ENCODE data around the gene NLK.
"Not testable (repeated sequence)": the region's sequence is repeated elsewhere in the genome, so short reads cannot be mapped to it uniquely, and the experiment has no call there.

Gene NLK

DNA sequence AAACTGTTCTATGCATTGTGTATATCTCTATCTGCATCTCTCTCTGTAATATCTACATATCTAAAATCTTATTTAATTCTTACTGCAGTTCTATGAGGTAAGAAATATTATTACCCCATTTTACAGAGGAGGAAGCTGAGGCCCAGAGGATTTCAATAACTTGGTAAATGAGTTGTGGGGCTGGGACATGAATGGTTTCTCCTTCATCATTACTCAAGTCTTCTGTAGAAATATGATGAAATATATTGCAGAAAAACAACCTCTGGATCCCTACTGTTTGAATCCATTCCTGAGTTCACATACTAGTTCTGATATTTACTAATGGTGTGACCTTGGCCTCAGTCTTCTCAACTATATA, 45.5 kb upstream of the NLK start:
- TF ChIP-seq, protein P1, sequence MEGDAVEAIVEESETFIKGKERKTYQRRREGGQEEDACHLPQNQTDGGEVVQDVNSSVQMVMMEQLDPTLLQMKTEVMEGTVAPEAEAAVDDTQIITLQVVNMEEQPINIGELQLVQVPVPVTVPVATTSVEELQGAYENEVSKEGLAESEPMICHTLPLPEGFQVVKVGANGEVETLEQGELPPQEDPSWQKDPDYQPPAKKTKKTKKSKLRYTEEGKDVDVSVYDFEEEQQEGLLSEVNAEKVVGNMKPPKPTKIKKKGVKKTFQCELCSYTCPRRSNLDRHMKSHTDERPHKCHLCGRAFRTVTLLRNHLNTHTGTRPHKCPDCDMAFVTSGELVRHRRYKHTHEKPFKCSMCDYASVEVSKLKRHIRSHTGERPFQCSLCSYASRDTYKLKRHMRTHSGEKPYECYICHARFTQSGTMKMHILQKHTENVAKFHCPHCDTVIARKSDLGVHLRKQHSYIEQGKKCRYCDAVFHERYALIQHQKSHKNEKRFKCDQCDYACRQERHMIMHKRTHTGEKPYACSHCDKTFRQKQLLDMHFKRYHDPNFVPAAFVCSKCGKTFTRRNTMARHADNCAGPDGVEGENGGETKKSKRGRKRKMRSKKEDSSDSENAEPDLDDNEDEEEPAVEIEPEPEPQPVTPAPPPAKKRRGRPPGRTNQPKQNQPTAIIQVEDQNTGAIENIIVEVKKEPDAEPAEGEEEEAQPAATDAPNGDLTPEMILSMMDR (conservative IDR thresholded peaks at IDR 0.05; ENCODE audit: low read depth), result no peak
- POLR2A ChIA-PET (ENCODE audit: low non-redundant PET), result no interaction called here
- DNase-seq (ENCODE audit: low spot score), result no peak
- H3K27ac ChIP-seq, result no peak overlapping the region
- CTCF ChIA-PET, result no interaction called here

DNA sequence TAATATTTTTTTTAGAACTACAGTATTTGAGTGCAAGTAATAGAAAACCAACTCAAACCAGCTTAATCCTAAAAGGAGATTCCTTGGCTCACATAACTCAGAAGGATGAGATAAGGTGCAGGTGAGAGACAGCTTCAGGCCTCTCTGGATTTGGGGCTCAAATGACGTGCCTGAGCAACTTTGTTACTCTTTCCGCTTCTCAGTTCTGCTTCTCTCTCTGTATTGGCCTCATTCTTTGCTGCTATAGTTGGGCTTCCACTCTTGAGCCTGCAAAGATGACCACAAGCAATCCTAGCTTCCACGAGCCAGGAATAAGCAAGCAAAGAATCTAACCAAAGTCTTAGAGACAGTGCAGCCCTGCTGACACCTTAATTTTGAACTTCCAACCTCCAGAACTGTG, 45.0 kb upstream of the NLK start:
- ChIA-PET POLR2A (ENCODE audit: low non-redundant PET) (no interaction called here), CTCF (interaction anchor here (0.7 kb wide), 1 partner anchor 255 kb away, joined by 3 read pairs; no protein-coding TSS in a partner anchor)
- no peak for DNase-seq (ENCODE audit: low spot score)
- no peak overlapping the region for H3K27ac ChIP-seq
- TF ChIP-seq, protein P1 (conservative IDR thresholded peaks at IDR 0.05; ENCODE audit: low read depth), result no peak

DNA sequence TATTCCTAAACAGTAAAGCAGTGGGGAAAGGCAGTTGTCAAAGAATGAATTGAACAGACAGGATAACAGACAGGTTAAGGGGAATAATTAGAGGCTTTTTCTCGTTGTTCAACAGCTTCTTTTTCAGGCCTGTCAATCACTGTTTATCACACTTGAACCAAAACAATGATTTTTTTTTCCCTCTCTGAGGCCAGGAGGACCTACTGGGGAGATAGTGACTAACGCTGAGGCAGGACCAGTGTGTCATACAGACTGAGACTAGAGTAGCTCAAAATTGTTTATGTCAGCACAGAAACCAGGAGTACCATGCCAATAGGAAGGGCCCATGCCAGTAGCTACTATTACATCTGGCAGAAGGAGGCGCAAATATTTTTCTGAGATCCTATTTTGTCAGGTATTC, 41.3 kb upstream of the NLK start:
- POLR2A ChIA-PET (ENCODE audit: low non-redundant PET), result no interaction called here
- CTCF ChIA-PET, result interaction anchor here (1.0 kb wide), 1 partner anchor 7 kb away, joined by 3 read pairs; no protein-coding TSS in a partner anchor
- TF ChIP-seq, protein P1 (conservative IDR thresholded peaks at IDR 0.05; ENCODE audit: low read depth), result no peak
- DNase-seq (ENCODE audit: low spot score), result no peak
- H3K27ac ChIP-seq, result no peak overlapping the region

DNA sequence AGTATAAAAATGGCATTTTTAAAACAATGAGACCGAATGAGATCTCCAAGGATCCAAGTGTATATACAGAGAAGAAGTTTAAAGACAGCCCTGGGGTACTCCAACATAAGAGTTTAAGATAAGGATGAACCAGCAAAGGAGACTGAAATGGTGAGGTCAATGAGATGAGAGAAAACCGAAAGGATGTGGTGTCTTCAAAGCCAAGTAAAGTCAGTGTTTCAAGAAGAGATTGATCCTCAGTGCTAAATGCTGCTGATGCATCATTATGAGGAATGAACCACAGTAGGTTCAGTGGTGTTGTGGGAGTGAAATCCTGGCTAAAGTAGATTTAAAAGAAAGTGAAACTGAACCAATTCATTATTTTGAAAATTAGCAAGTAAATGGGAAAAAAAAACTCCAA, 38.1 kb upstream of the NLK start:
- DNase-seq (ENCODE audit: low spot score), result no peak
- POLR2A ChIA-PET (ENCODE audit: low non-redundant PET), result no interaction called here
- CTCF ChIA-PET, result no interaction called here
- TF ChIP-seq, protein P1 (conservative IDR thresholded peaks at IDR 0.05; ENCODE audit: low read depth), result no peak
- no peak overlapping the region for H3K27ac ChIP-seq

DNA sequence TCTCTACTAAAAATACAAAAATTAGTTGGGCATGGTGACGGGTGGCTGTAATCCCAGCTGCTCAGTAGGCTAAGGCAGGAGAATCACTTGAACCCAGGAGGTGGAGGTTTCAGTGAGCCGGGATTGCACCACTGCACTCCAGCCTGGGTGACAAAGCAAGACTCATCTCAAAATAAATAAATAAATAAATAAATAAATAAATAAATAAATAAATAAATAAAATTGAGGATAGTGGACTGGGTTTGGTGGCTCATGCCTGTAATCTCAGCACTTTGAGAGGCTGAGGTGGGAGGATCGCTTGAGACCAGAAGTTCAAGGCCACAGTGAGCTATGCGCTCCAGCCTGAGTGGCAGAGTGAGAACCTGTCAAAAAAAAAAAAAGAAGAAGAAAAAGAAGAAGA, 34.6 kb upstream of the NLK start:
- H3K27ac ChIP-seq; DNase-seq (ENCODE audit: low spot score); POLR2A ChIA-PET (ENCODE audit: low non-redundant PET): not testable (repeated sequence)
- CTCF ChIA-PET, result interaction anchor here (1.0 kb wide), 2 partner anchors 7 to 114 kb away, joined by 3 read pairs; no protein-coding TSS in a partner anchor

DNA sequence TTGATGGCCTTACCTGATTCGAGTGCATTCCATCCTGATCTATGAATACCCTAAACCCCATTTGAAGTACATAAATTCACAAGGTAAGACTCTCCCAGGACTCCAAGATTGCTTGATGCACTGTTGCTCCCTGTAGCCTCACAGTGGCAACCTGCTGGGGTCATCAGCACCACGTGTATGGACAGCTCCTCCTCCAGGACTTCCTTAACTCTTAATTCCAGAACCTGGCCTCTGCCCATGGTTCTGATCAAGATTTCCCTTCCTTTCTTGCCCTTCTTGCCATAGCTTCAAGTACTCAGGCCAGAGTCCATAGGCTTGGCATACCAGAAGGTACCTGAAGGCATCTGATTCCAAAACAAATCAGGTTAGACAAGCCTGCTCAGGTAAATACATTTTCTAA, 34.0 kb upstream of the NLK start:
- ChIA-PET POLR2A (ENCODE audit: low non-redundant PET) (no interaction called here), CTCF (interaction anchor here (1.0 kb wide), 2 partner anchors 8 to 115 kb away, joined by 3 read pairs; no protein-coding TSS in a partner anchor)
- TF ChIP-seq, protein P1 (conservative IDR thresholded peaks at IDR 0.05; ENCODE audit: low read depth), result no peak
- DNase-seq (ENCODE audit: low spot score), result peak; percentile 65
- no peak overlapping the region for H3K27ac ChIP-seq

DNA sequence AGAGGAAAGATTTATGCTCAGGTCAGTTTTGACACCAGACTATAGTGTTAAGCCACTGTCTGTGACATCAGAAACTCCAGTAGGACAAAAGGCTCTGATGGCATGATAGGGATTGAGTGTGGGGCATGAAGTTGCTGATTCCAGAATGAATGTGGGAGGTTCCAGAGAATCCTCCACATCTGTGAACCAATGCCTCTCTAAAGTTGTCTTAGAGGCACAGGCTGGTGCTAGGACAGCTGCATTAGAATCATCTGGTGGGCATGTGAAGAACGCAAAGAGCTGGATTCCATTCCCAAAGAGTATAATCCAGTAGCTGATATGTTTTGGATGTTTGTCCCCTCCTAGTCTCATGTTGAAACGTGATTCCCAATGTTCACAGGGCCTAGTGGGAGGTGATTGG, 32.1 kb upstream of the NLK start:
- POLR2A ChIA-PET (ENCODE audit: low non-redundant PET), result no interaction called here
- DNase-seq (ENCODE audit: low spot score), result no peak
- H3K27ac ChIP-seq, result no peak overlapping the region
- CTCF ChIA-PET, result no interaction called here
- TF ChIP-seq, protein P1 (conservative IDR thresholded peaks at IDR 0.05; ENCODE audit: low read depth), result no peak
